Stimulated activated effector memory CD8-positive, alpha-beta T cell treated with anti-CD3 and anti-CD28 coated beads, Interleukin-12 subunit alpha, Interleukin-12 subunit beta, amount 100 ng/mL, for 72 hours (primary cell): ENCODE data around the gene AFF2.
"Not testable (repeated sequence)": the region's sequence is repeated elsewhere in the genome, so short reads cannot be mapped to it uniquely, and the experiment has no call there.

Experiments
- ATAC-seq: fragments of 150-1000 bp; cut with Tn5 transposase; 2 replicates; pipeline ENCODE4 v1.10.0; 2021
- DNase-seq, 2 donors: peaks; one replicate each; pipeline ENCODE4 v3.0.0; 2021 to 2022; ENCODE audit warnings: low spot score in 2 of 2
- H3K27ac Mint-ChIP-seq: one replicate; pipeline ENCODE4 v1.8.0; 2022; ENCODE audit warnings: mild to moderate bottlenecking, mixed read lengths
- H3K36me3 Mint-ChIP-seq: one replicate; pipeline ENCODE4 v1.8.0; 2022; ENCODE audit warnings: mild to moderate bottlenecking, mixed read lengths
- H3K4me1 Mint-ChIP-seq: one replicate; pipeline ENCODE4 v1.8.0; 2022; ENCODE audit warnings: mixed read lengths
- H3K4me3 Mint-ChIP-seq: one replicate; pipeline ENCODE4 v1.8.0; 2022; ENCODE audit warnings: mild to moderate bottlenecking, mixed read lengths
- H3K9me3 Mint-ChIP-seq: one replicate; pipeline ENCODE4 v1.8.0; 2022; ENCODE audit warnings: mixed read lengths

Gene AFF2

DNA sequence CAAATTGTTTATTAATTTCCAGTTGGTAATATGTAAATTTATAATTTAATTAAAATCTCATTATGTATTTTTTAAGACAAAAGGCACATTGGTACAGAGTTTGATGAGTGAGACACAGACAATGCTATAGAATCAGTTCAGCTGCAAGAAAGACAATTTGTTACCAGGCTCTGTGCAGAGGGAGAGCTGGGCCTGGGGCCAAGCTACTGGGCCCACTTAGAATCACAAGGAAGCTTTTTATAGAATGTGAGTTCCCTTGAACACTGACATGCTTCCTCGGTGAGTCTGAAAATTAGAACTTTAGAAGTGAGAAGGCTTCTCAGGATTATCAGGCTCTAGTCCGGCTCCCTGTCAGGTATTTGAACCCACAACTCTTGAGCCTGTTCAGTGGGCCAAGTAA is 129.0 kb downstream of the AFF2 start:
- Mint-ChIP-seq H3K4me3 (no peak overlapping the region), H3K36me3 (no peaks in the 10 kb centered on the region), H3K4me1 (no peaks in the 10 kb centered on the region), H3K9me3 (no peaks in the 10 kb centered on the region), H3K27ac (no peak overlapping the region)
- no peak for DNase-seq
- no peak for ATAC-seq

- H3K4me3 Mint-ChIP-seq: no peak overlapping the region
- no peak overlapping the region for H3K27ac Mint-ChIP-seq
- no peak for ATAC-seq
- no peaks in the 10 kb centered on the region for H3K4me1 Mint-ChIP-seq
- no peaks in the 10 kb centered on the region for H3K9me3 Mint-ChIP-seq
- DNase-seq: no peak
- H3K36me3 Mint-ChIP-seq: no peaks in the 10 kb centered on the region
Measured at GRCh38 chrX:148632444-148632843, 132.0 kb downstream of the AFF2 start.

- Mint-ChIP-seq H3K36me3 (no peaks in the 10 kb centered on the region), H3K27ac (no peak overlapping the region), H3K4me1 (no peaks in the 10 kb centered on the region), H3K4me3 (no peak overlapping the region), H3K9me3 (no peaks in the 10 kb centered on the region)
- ATAC-seq (no peak), DNase-seq (no peak)
Measured at GRCh38 chrX:148633218-148633908, 132.9 kb downstream of the AFF2 start.

GRCh38 chrX:148634591-148634990 is 134.2 kb downstream of the AFF2 start:
- Mint-ChIP-seq H3K4me1 (no peaks in the 10 kb centered on the region), H3K27ac (no peak overlapping the region), H3K9me3 (no peaks in the 10 kb centered on the region), H3K36me3 (no peaks in the 10 kb centered on the region), H3K4me3 (no peak overlapping the region)
- no peak for DNase-seq
- no peak for ATAC-seq

- DNase-seq: no peak
- Mint-ChIP-seq H3K4me1 (no peaks in the 10 kb centered on the region), H3K36me3 (no peaks in the 10 kb centered on the region), H3K9me3 (no peaks in the 10 kb centered on the region), H3K27ac (no peak overlapping the region), H3K4me3 (no peak overlapping the region)
- no peak for ATAC-seq
Measured at GRCh38 chrX:148643460-148643859, 143.0 kb downstream of the AFF2 start.

DNA sequence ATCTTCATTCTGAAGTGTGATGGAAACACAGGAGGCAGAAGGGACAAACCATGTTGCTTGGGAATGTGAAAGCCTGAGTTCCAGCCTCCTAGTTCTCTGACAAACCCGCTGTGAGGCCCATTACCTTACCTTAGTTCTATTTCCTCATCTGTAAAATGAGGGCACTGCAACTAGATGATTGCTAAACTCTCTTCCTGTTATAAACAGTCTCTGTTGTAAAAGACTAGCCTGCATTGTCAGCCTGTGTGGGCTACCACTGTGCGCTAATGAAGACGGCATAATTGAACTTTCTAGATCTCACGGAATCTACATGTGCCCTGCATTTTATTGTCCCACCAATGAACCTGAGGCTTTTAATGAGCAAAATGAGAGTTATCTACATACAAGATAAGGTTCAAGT is 147.2 kb downstream of the AFF2 start:
- Mint-ChIP-seq H3K9me3 (no peaks in the 10 kb centered on the region), H3K4me3 (no peak overlapping the region), H3K27ac (no peak overlapping the region), H3K36me3 (no peaks in the 10 kb centered on the region), H3K4me1 (no peaks in the 10 kb centered on the region)
- no peak for DNase-seq
- no peak for ATAC-seq

DNA sequence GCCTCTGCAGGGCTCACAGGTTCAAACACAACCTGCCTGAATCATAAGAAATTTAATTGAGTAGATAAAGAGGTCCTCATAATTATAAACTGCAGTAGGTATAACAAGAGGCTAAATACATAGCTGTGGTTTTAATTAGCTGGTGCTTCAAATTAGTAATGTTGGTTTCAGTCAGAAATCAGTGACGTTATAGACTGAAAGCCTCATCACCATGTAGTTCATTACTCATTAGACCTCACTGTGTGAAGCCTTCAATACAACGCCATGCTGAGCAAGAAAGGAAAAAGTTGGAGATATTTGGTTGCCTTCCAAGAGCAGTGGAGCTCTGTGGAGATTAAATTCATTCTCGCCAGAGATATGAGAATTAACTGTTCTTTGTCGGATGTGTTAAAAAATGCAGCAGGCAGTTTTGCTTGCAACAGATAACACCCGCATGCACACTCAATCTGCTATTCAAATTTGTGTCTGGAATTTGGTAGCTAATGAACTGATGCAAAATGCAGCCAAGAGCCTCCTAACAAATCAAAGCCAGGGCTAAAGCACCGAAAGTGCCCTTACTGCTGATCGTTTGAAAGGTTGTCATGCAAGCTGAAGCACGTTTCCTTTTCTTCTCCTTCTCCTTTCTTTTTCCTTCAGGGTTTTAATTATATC is 148.9 kb downstream of the AFF2 start:
- ATAC-seq (no peak), DNase-seq (no peak)
- peaks cover 1% of the 10 kb centered on the region for H3K9me3 Mint-ChIP-seq
- no peaks in the 10 kb centered on the region for H3K4me1 Mint-ChIP-seq
- no peaks in the 10 kb centered on the region for H3K36me3 Mint-ChIP-seq
- H3K27ac Mint-ChIP-seq: no peak overlapping the region
- H3K4me3 Mint-ChIP-seq: no peak overlapping the region

DNA sequence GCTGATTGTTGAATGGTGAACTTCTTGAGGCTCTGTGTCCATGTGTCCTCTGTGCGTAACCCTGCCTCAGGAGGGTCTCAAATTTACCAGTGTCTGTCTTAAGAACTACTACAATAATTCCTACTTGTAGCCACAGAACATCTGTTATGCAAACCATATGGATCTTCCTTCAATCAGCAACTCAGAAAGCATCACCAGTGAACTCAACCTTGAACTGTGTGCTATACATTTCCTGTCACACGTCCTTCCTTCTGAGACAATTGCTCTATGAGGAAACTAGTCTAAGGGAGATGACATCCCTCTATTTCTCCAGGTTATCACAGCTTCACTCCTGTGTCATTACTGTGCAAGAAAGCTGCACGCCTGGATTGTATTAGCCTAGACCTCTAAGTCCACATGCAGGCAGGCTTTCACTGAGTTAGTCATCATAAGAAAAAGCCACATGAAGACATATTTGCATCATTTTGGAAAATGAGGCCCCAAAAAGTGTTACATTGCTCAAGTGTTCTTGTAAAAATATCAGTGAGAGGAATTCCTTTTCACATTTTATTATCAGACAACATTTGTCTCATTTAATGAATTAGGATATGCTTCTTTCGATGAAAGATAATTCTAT is 157.8 kb downstream of the AFF2 start:
- Mint-ChIP-seq H3K9me3 (peaks cover 4% of the 10 kb centered on the region), H3K4me3 (no peak overlapping the region), H3K4me1 (no peaks in the 10 kb centered on the region), H3K27ac (no peak overlapping the region), H3K36me3 (no peaks in the 10 kb centered on the region)
- no peak for ATAC-seq
- no peak for DNase-seq

DNA sequence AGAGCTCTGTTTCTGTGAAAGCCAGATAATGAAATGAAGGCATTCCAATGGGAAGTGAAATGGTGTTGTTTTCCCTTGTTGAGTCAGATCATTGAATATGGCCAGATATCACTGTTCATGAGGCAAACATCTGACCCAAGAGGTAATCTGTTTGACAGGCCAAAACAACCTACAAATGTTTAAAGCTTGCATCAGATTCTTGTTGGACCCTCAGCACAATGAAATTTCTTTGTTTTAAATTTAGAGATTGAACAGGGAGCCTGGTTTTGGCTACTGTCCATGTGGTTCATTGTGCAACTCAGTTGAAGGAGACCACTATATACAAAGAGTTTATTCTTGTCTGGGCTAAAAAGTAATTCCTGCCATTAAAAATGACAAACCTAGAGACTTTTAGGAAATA is 159.1 kb downstream of the AFF2 start:
- ATAC-seq (no peak), DNase-seq (no peak)
- Mint-ChIP-seq H3K4me3 (no peak overlapping the region), H3K27ac (no peak overlapping the region), H3K9me3 (peaks cover under 1% of the 10 kb centered on the region), H3K36me3 (no peaks in the 10 kb centered on the region), H3K4me1 (no peaks in the 10 kb centered on the region)

DNA sequence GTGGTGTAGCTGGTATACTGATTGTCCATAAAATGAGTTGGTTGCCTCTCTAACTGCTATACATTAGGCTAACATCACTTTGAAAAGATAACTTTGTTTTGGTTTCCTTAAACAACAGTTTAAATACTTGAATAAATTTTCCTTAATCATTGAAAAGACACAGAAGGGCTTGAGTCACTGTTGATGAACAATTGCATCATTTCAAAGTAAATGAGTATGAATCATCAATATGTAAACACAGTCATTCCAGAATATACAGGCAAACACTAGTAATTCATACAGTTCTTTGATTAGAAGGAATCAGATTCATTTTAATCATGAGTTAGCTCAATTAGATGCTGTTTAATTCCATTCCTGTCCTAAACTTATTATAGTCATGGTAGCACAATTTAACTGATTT is 160.6 kb downstream of the AFF2 start:
- no peaks in the 10 kb centered on the region for H3K9me3 Mint-ChIP-seq
- H3K27ac Mint-ChIP-seq: no peak overlapping the region
- H3K4me1 Mint-ChIP-seq: no peaks in the 10 kb centered on the region
- ATAC-seq (no peak), DNase-seq (no peak)
- no peaks in the 10 kb centered on the region for H3K36me3 Mint-ChIP-seq
- no peak overlapping the region for H3K4me3 Mint-ChIP-seq

DNA sequence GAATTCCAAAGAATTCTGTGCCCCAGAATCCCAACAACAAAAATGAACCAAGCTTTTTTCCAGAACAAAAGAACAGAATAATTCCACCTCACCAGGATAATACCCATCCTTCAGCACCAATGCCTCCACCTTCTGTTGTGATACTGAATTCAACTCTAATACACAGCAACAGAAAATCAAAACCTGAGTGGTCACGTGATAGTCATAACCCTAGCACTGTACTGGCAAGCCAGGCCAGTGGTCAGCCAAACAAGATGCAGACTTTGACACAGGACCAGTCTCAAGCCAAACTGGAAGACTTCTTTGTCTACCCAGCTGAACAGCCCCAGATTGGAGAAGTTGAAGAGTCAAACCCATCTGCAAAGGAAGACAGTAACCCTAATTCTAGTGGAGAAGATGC is 161.6 kb downstream of the AFF2 start:
- no peaks in the 10 kb centered on the region for H3K36me3 Mint-ChIP-seq
- ATAC-seq (no peak), DNase-seq (no peak)
- no peak overlapping the region for H3K27ac Mint-ChIP-seq
- H3K4me3 Mint-ChIP-seq: no peak overlapping the region
- no peaks in the 10 kb centered on the region for H3K9me3 Mint-ChIP-seq
- no peaks in the 10 kb centered on the region for H3K4me1 Mint-ChIP-seq

DNA sequence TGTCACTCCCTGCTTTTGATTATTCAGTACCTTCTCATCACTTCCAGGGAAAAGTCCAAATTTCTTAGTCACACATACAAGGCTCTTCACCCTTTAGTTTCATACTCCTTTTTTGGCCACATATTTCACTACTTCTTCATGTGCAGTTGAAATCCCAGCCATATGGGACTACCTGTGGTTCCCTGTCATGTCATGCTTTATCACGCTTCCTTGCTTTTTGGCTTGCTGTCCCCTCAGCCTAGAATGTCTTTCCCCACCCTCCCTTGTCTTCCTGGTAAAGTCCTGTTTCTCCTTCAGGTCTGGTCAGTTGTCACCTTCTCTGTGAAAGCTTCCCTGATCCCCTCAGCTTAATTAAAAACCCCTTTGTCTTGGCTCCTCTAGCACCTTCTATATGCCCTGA is 163.8 kb downstream of the AFF2 start:
- DNase-seq (no peak), ATAC-seq (no peak)
- no peaks in the 10 kb centered on the region for H3K4me1 Mint-ChIP-seq
- H3K9me3 Mint-ChIP-seq: no peaks in the 10 kb centered on the region
- no peak overlapping the region for H3K4me3 Mint-ChIP-seq
- no peaks in the 10 kb centered on the region for H3K36me3 Mint-ChIP-seq
- H3K27ac Mint-ChIP-seq: no peak overlapping the region

GRCh38 chrX:148664995-148665394 is 164.6 kb downstream of the AFF2 start:
- Mint-ChIP-seq H3K4me1 (no peaks in the 10 kb centered on the region), H3K9me3 (peaks cover 2% of the 10 kb centered on the region), H3K27ac (no peak overlapping the region), H3K36me3 (no peaks in the 10 kb centered on the region), H3K4me3 (no peak overlapping the region)
- ATAC-seq: no peak
- no peak for DNase-seq

DNA sequence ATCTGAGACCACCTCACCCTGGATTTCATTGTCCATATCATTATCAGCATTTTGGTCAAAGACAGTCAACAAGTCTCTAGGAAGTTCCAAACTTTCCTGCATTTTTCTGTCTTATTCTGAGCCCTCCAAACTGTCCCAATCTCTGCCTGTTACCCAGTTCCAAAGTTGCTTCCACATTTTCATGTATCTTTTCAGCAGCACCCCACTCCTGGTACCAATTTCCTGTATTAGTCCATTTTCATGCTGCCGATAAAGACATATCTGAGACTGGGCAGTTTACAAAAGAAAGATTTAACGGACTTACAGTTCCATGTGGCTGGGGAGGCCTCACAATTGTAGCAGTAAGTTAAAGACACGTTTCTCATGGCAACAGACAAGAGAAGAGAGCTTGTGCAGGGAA is 168.8 kb downstream of the AFF2 start:
- not testable (repeated sequence) for ATAC-seq, DNase-seq, H3K27ac Mint-ChIP-seq

DNA sequence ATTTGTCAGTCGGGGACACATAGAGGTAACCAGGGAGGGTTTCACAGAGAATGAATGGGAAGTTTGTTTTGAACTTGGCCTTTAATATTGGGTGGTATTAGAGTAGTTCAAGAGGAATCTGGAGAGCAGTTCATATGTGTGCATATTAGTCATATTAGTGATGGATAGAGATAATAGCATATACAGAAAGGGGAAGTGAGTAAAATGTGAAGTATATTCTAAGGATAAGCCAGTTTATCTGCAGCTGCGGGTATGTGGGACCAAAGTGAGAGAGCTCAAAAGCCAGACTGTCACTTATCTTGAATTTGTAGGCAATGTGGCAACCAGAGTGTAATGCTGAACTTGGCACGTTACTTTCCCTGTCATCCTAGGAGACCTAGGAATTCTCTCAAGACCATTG is 169.9 kb downstream of the AFF2 start:
- ATAC-seq (no peak), DNase-seq (no peak)
- Mint-ChIP-seq H3K36me3 (no peaks in the 10 kb centered on the region), H3K9me3 (peaks cover 9% of the 10 kb centered on the region), H3K27ac (no peak overlapping the region), H3K4me1 (no peaks in the 10 kb centered on the region), H3K4me3 (no peak overlapping the region)

More for the DNA sequence above, 168.8 kb downstream of the AFF2 start:
- not testable (repeated sequence) for H3K4me1 Mint-ChIP-seq, H3K4me3 Mint-ChIP-seq, H3K9me3 Mint-ChIP-seq, H3K36me3 Mint-ChIP-seq

GRCh38 chrX:148672517-148672916 is 172.1 kb downstream of the AFF2 start:
- H3K36me3 Mint-ChIP-seq: no peaks in the 10 kb centered on the region
- H3K9me3 Mint-ChIP-seq: peaks cover 9% of the 10 kb centered on the region
- H3K27ac Mint-ChIP-seq: no peak overlapping the region
- DNase-seq: no peak
- no peaks in the 10 kb centered on the region for H3K4me1 Mint-ChIP-seq
- ATAC-seq: no peak
- H3K4me3 Mint-ChIP-seq: no peak overlapping the region
